ENCODE data around the gene ACE2. TPM values are rescaled to one million over a fixed set of nuclear protein-coding genes. Genes with fewer than 3 reads are reported as not detected.

The ACE2 gene
- total RNA-seq, 2 experiments from 2014 or later, result not detected

- no peak overlapping the region for H3K4me2 ChIP-seq (ENCODE audit: low read length)
- no peaks in the 10 kb centered on the region for H3K36me3 ChIP-seq (ENCODE audit: insufficient read depth, low read length)
- intact Hi-C loops (cut with micrococcal nuclease; ENCODE audit: unreplicated experiment), result no loop called here
- TF ChIP-seq CTCF (conservative IDR thresholded peaks at IDR 0.05; ENCODE audit: low read length), result no peak
- no peak for TF ChIP-seq EZH2phosphoT487 (IDR thresholded peaks at IDR 0.05; ENCODE audit: borderline replicate concordance, low read depth, low read length)
- no TSS peak for BruUV-seq (replicated peaks)
- no peaks in the 10 kb centered on the region for H3K9me2 ChIP-seq (ENCODE audit: insufficient read depth, low read length)
- H3K27ac ChIP-seq (ENCODE audit: low read depth, low read length, poor library complexity, severe bottlenecking), result no peak overlapping the region
- DNase-seq (ENCODE audit: low spot score), result no peak
- no peaks in the 10 kb centered on the region for H3K9me3 ChIP-seq (ENCODE audit: low read length)
- no peaks in the 10 kb centered on the region for H4K20me1 ChIP-seq (ENCODE audit: insufficient read depth, low read length)
- no peaks in the 10 kb centered on the region for H3K79me2 ChIP-seq (ENCODE audit: insufficient read depth, low read depth, low read length)
- H3K4me1 ChIP-seq (ENCODE audit: insufficient read depth, low read length, poor library complexity, severe bottlenecking), result no peaks in the 10 kb centered on the region
- POLR2A ChIA-PET, result no interaction called here
- H3K4me3 ChIP-seq (ENCODE audit: low read depth, low read length, poor library complexity, severe bottlenecking), result no peak overlapping the region
- no peak overlapping the region for H2AFZ ChIP-seq (ENCODE audit: low read length)
- CTCF ChIA-PET (ENCODE audit: unreplicated experiment), result no interaction called here
Measured at GRCh38 chrX:15607067-15607466, 6.3 kb upstream of the ACE2 start.

DNA sequence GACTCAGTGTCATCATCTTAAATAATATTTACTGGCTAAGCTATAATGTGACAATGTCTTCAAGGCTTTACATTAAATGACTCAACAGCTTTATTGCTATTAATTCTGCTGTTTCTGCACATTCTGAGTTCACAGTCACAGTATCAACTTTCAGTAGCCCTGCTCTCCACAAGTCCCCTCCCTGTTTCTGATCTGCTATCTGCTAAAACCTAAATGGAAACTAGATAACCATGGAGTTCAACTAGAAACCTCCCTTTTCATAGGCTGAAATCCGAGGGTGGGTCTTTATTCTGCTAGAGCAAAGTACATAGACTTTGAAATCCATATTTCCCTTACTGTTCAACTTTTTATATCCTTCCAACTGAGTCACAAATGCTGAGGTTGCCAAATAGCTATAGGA lies 5.4 kb upstream of the ACE2 start:
- ChIA-PET CTCF (ENCODE audit: unreplicated experiment) (no interaction called here), POLR2A (interaction anchor here (0.6 kb wide), 1 partner anchor 15 kb away, joined by 3 read pairs; no protein-coding TSS in a partner anchor)
- no TSS peak for BruUV-seq (replicated peaks)
- no peaks in the 10 kb centered on the region for H3K9me3 ChIP-seq (ENCODE audit: low read length)
- H3K4me2 ChIP-seq (ENCODE audit: low read length), result no peak overlapping the region
- H3K4me3 ChIP-seq (ENCODE audit: low read depth, low read length, poor library complexity, severe bottlenecking), result no peak overlapping the region
- no peak overlapping the region for H3K27ac ChIP-seq (ENCODE audit: low read depth, low read length, poor library complexity, severe bottlenecking)
- no peaks in the 10 kb centered on the region for H3K9me2 ChIP-seq (ENCODE audit: insufficient read depth, low read length)
- TF ChIP-seq CTCF (conservative IDR thresholded peaks at IDR 0.05; ENCODE audit: low read length) (no peak), EZH2phosphoT487 (IDR thresholded peaks at IDR 0.05; ENCODE audit: borderline replicate concordance, low read depth, low read length) (no peak)
- no peaks in the 10 kb centered on the region for H3K36me3 ChIP-seq (ENCODE audit: insufficient read depth, low read length)
- H4K20me1 ChIP-seq (ENCODE audit: insufficient read depth, low read length), result no peaks in the 10 kb centered on the region
- no peak for DNase-seq (ENCODE audit: low spot score)
- H3K4me1 ChIP-seq (ENCODE audit: insufficient read depth, low read length, poor library complexity, severe bottlenecking), result no peaks in the 10 kb centered on the region
- intact Hi-C loops (cut with micrococcal nuclease; ENCODE audit: unreplicated experiment), result no loop called here
- no peak overlapping the region for H2AFZ ChIP-seq (ENCODE audit: low read length)
- no peaks in the 10 kb centered on the region for H3K79me2 ChIP-seq (ENCODE audit: insufficient read depth, low read depth, low read length)

DNA sequence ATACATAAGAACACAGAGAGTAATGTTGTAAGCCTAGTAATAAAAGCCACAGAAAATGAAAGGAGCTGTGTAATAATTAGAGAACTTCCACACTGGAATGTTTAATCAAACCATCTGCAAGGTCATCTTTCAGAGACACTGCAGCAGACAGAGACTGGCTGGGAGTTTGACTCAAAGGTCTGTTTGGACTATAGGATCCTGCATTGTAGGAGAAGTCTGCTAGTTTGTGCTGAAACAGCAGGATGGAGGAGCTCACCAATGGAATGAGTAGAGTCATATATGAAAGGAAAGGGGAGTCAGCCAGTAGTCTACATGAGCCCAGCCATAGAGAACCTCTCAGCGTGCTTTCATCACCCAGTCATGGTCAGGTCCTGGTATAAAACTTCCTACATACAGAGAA lies 4.5 kb upstream of the ACE2 start:
- Histone ChIP-seq H3K9me3 (ENCODE audit: low read length) (no peaks in the 10 kb centered on the region), H3K27ac (ENCODE audit: low read depth, low read length, poor library complexity, severe bottlenecking) (no peak overlapping the region), H2AFZ (ENCODE audit: low read length) (no peak overlapping the region), H3K9me2 (ENCODE audit: insufficient read depth, low read length) (no peaks in the 10 kb centered on the region), H4K20me1 (ENCODE audit: insufficient read depth, low read length) (no peaks in the 10 kb centered on the region), H3K79me2 (ENCODE audit: insufficient read depth, low read depth, low read length) (no peaks in the 10 kb centered on the region), H3K4me1 (ENCODE audit: insufficient read depth, low read length, poor library complexity, severe bottlenecking) (no peaks in the 10 kb centered on the region), H3K36me3 (ENCODE audit: insufficient read depth, low read length) (no peaks in the 10 kb centered on the region), H3K4me3 (ENCODE audit: low read depth, low read length, poor library complexity, severe bottlenecking) (no peak overlapping the region), H3K4me2 (ENCODE audit: low read length) (no peak overlapping the region)
- no TSS peak for BruUV-seq (replicated peaks)
- TF ChIP-seq CTCF (conservative IDR thresholded peaks at IDR 0.05; ENCODE audit: low read length) (no peak), EZH2phosphoT487 (IDR thresholded peaks at IDR 0.05; ENCODE audit: borderline replicate concordance, low read depth, low read length) (no peak)
- ChIA-PET POLR2A (no interaction called here), CTCF (ENCODE audit: unreplicated experiment) (no interaction called here)
- DNase-seq (ENCODE audit: low spot score), result no peak
- intact Hi-C loops (cut with micrococcal nuclease; ENCODE audit: unreplicated experiment), result no loop called here

Measured in OCI-LY7 (cell line).